ENCODE results near the gene BCO1. TPM values are rescaled to one million over a fixed set of nuclear protein-coding genes. Genes with fewer than 3 reads are reported as not detected.

BCO1 gene, protein sequence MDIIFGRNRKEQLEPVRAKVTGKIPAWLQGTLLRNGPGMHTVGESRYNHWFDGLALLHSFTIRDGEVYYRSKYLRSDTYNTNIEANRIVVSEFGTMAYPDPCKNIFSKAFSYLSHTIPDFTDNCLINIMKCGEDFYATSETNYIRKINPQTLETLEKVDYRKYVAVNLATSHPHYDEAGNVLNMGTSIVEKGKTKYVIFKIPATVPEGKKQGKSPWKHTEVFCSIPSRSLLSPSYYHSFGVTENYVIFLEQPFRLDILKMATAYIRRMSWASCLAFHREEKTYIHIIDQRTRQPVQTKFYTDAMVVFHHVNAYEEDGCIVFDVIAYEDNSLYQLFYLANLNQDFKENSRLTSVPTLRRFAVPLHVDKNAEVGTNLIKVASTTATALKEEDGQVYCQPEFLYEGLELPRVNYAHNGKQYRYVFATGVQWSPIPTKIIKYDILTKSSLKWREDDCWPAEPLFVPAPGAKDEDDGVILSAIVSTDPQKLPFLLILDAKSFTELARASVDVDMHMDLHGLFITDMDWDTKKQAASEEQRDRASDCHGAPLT
- total RNA-seq = 11.5 TPM

DNA sequence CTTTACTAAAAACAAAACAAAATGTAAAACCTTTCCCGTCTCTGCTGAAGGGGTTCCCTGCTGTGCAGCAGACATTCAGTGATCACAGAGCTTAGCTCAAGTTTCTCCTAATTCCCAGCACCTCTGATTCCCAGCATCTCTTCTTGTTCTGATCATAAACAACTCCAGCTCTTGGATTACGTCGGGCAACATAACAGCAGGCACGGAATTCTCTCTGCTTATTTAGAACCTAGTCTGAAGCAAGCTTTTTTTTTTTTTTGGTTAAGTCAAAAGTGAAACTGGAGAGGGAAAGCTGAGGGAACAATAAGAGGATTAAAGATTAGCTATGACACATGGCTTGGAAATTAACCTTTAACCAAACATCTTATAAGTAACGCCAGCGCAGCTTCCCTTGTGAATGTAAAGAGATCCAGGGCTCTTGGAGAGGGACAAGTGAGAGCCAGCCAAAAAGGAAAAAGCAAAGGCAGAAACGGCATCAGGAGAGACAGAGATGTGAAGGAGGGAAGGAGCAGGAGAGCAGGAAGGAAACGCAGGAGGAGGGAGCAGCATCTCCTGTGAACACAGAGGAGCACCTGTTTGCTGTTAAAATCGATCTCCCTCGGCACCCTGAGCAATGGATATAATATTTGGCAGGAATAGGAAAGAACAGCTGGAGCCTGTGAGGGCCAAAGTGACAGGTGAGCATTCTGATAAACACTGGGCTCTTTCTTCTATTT is at the start of gene BCO1:
TSS of gene BCO1 (plus strand) at position 394 of the 716 bp plus-strand sequence. CDS start at position 614, 220 bp downstream.

DNA sequence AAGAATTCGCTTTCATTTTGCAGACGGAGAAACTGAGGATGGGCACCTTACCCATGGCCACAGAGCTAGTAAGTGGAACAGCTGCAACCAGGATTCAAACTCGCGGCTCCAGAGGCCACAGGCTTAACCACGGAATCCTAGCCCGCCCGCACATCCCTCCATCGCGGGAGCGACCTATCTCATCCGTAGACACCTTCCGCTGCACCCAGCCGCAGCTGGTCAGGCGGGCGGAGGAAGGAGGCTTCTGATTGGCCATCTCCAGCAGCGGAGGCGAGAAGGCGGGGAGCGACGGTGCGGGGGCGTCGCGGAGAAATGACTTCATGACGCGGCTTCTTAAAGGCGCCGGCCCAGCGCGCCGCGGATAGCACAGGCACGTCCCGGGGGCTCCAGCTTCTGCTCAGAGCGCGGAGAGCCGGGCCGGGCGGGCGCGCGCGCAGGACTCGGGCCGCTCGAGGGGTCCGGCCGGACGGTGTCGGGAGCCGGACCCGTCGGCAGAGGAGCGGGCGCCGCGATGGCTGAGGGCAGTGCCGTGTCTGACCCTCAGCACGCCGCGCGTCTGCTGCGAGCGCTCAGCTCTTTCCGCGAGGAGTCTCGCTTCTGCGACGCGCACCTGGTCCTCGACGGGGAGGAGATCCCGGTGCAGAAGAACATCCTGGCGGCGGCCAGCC is 76.2 kb downstream of the BCO1 start, which contains the start of gene GAN:
TSS of gene GAN (plus strand) at position 360 of the 668 bp plus-strand sequence. CDS start at position 512, 152 bp downstream.

Other genes starting within 250 kb of the BCO1 start
- 37.1 TPM for gene CMC2, start 231.8 kb upstream of the BCO1 start, total RNA-seq
- 10.0 TPM for gene CENPN, start 231.5 kb upstream of the BCO1 start, total RNA-seq
- 44.5 TPM for gene ATMIN, start 202.8 kb upstream of the BCO1 start, total RNA-seq
- gene C16orf46, start 161.5 kb upstream of the BCO1 start, total RNA-seq = 2.3 TPM
- 34.5 TPM for gene GCSH, start 142.3 kb upstream of the BCO1 start, total RNA-seq
- 21.2 TPM for gene GAN, start 76.3 kb downstream of the BCO1 start, total RNA-seq
- 45.3 TPM for gene CMIP, start 206.1 kb downstream of the BCO1 start, total RNA-seq